Caco-2 (cell line): Measurements from ENCODE around the gene BANK1. TPM values are rescaled to one million over a fixed set of nuclear protein-coding genes. Genes with fewer than 3 reads are reported as not detected.

Source experiments
- BruUV-seq: library from RNA; stranded (reverse); fragments of 400-500 nt; replicated peaks from 2 replicates; lab custom pipeline; 2021; lab: Mats Ljungman, UMichigan
- CTCF ChIA-PET: fragments of 300-600 bp; sonication (Branson Sonifier 250); formaldehyde crosslinking; loops from one replicate; lab custom pipeline; 2022; ENCODE audit warnings: antibody characterized with exemption; lab: Charles Lee
- POLR2A ChIA-PET: fragments of 300-600 bp; sonication (Branson Sonifier 250); formaldehyde crosslinking; loops from one replicate; lab custom pipeline; 2022; ENCODE audit warnings: antibody characterized with exemption; lab: Charles Lee
- DNase-seq, 2 experiments: peaks; one replicate each; pipeline versions ENCODE4 v3.0.0 to v3.0.0-alpha.2; 2020 to 2022
- H3K27me3 ChIP-seq: replicated peaks from 2 replicates; pipeline ENCODE4 v1.6.0; 2011; ENCODE audit warnings: low read length; ENCODE audit not compliant: control insufficient read depth, insufficient read depth
- H3K36me3 ChIP-seq: 2 replicates; pipeline ENCODE4 v1.5.1; 2011; ENCODE audit warnings: low read length; ENCODE audit not compliant: control insufficient read depth, insufficient read depth
- H3K4me1 ChIP-seq: fragments of 250-450 bp; sonication (Bioruptor Pico); 2 replicates; pipeline ENCODE4 v1.5.1; 2020; ENCODE audit warnings: mild to moderate bottlenecking
- H3K4me3 ChIP-seq: 2 replicates; pipeline ENCODE4 v1.5.1; 2011; ENCODE audit warnings: low read depth, mild to moderate bottlenecking, control low read depth, low read length
- H3K9me3 ChIP-seq: fragments of 250-450 bp; sonication (Bioruptor Pico); 2 replicates; pipeline ENCODE4 v1.5.1; 2020; ENCODE audit warnings: mild to moderate bottlenecking, moderate library complexity
- H3K27ac Mint-ChIP-seq: one replicate; pipeline ENCODE4 v1.8.0; 2022; ENCODE audit warnings: mixed read lengths; ENCODE audit not compliant: unreplicated experiment
- H3K27me3 Mint-ChIP-seq: one replicate; pipeline ENCODE4 v1.8.0; 2022; ENCODE audit warnings: mixed read lengths; ENCODE audit not compliant: insufficient read depth, unreplicated experiment
- H3K36me3 Mint-ChIP-seq: one replicate; pipeline ENCODE4 v1.8.0; 2022; ENCODE audit warnings: mild to moderate bottlenecking, mixed read lengths; ENCODE audit not compliant: insufficient read depth, unreplicated experiment
- H3K4me1 Mint-ChIP-seq: one replicate; pipeline ENCODE4 v1.8.0; 2022; ENCODE audit warnings: low read depth, mixed read lengths; ENCODE audit not compliant: unreplicated experiment
- H3K4me3 Mint-ChIP-seq: one replicate; pipeline ENCODE4 v1.8.0; 2022; ENCODE audit warnings: mild to moderate bottlenecking, moderate library complexity, mixed read lengths; ENCODE audit not compliant: unreplicated experiment
- H3K9me3 Mint-ChIP-seq: one replicate; pipeline ENCODE4 v1.8.0; 2022; ENCODE audit warnings: mixed read lengths; ENCODE audit not compliant: unreplicated experiment
- intact Hi-C: fragments of 100-400 bp; cut with micrococcal nuclease; formaldehyde crosslinking; loops from one replicate; pipeline ENCODE4 v1.10.0; 2022; ENCODE audit not compliant: unreplicated experiment
- total RNA-seq: library from RNA; stranded (reverse); gene quantifications from 2 replicates; pipeline ENCODE4 v1.2.3, GENCODE V29; 2022
- TF ChIP-seq, protein P1 (sequence below), 2 experiments: fragments of 200-600 bp in 1 of 2; IDR thresholded peaks; 1 replicate in 1 of 2; 2 replicates in 1 of 2; pipeline versions ENCODE4 v1.5.1 to v1.8.0; 2011 to 2022; ENCODE audit warnings: antibody characterized with exemption in 1 of 2, control low read depth in 1 of 2, inconsistent platforms in 1 of 2, low read depth in 1 of 2, low read length in 1 of 2, mild to moderate bottlenecking in 1 of 2, moderate library complexity in 1 of 2; ENCODE audit not compliant: insufficient read depth in 1 of 2, severe bottlenecking in 1 of 2, unreplicated experiment in 1 of 2

Gene BANK1
- total RNA-seq, 1 experiment from 2014 or later = 5.7 TPM

- DNase-seq = no peak
- Histone ChIP-seq H3K27me3 (no peaks in the 10 kb centered on the region), H3K9me3 (no peaks in the 10 kb centered on the region), H3K36me3 (no peaks in the 10 kb centered on the region), H3K4me1 (no peaks in the 10 kb centered on the region), H3K4me3 (no peak overlapping the region)
- H3K9me3 Mint-ChIP-seq = no peaks in the 10 kb centered on the region
- POLR2A ChIA-PET = no interaction called here
- no TSS peak for BruUV-seq
- H3K4me1 Mint-ChIP-seq = no peaks in the 10 kb centered on the region
- no peak overlapping the region for H3K27ac Mint-ChIP-seq
- H3K36me3 Mint-ChIP-seq = no peaks in the 10 kb centered on the region
- H3K4me3 Mint-ChIP-seq = no peak overlapping the region
- intact Hi-C loops = no loop called here
- no peaks in the 10 kb centered on the region for H3K27me3 Mint-ChIP-seq
- TF ChIP-seq, protein P1, sequence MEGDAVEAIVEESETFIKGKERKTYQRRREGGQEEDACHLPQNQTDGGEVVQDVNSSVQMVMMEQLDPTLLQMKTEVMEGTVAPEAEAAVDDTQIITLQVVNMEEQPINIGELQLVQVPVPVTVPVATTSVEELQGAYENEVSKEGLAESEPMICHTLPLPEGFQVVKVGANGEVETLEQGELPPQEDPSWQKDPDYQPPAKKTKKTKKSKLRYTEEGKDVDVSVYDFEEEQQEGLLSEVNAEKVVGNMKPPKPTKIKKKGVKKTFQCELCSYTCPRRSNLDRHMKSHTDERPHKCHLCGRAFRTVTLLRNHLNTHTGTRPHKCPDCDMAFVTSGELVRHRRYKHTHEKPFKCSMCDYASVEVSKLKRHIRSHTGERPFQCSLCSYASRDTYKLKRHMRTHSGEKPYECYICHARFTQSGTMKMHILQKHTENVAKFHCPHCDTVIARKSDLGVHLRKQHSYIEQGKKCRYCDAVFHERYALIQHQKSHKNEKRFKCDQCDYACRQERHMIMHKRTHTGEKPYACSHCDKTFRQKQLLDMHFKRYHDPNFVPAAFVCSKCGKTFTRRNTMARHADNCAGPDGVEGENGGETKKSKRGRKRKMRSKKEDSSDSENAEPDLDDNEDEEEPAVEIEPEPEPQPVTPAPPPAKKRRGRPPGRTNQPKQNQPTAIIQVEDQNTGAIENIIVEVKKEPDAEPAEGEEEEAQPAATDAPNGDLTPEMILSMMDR (IDR thresholded peaks at IDR 0.05; ENCODE audit: insufficient read depth in 1 of 2, low read depth in 1 of 2, low read length in 1 of 2, severe bottlenecking in 1 of 2, unreplicated experiment in 1 of 2) = no peak
- CTCF ChIA-PET = no interaction called here
These were observed 35.4 kb downstream of the BANK1 start for GRCh38 chr4:101825953-101826352.

DNA sequence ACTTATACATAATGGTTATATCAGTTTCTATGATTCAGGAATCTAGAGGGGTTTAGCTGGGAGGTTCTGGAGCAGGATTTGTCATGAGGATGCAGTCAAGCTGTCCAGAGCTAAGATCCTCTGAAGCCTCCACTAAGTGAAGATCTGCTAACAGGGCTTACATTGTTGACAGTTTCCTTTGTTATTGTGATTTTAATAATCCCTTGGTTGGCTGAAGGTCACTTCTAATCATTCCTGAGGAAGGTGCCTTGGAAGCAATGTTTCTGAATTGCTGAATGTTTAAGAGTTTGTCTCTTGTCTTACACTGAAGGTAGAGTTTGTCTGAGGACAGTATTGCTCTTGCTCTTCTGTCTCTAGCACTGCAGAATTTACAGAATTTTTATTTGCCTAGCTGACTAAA is 41.3 kb downstream of the BANK1 start:
- Mint-ChIP-seq H3K27me3 (no peaks in the 10 kb centered on the region), H3K4me1 (peaks cover 14% of the 10 kb centered on the region)
- BruUV-seq = no TSS peak

DNA sequence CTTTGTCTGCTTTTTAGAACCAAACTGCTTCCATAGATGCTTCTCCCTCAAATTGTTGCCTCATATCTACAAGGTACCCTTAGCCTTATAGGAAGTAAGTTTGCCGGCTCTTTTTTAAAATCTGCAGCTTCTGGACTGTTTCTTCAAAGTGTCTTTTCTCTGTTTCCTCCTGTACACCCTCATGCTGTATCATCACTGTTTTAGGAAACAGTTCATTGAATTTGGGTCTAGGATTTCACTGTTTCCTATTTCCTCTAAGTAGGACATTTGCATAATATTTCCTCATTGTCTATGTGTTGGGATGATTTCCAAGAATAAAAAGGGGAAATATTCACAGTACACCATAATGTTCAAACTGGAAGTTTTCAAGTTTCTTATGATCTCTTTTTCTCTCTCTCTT is 43.0 kb downstream of the BANK1 start:
- Histone ChIP-seq H3K27me3 (no peaks in the 10 kb centered on the region), H3K9me3 (no peaks in the 10 kb centered on the region), H3K4me3 (no peak overlapping the region), H3K4me1 (0 out of 2 replicates have a peak, but pooled peaks cover 6% of the 10 kb centered on the region), H3K36me3 (no peaks in the 10 kb centered on the region)
- CTCF ChIA-PET = no interaction called here
- Mint-ChIP-seq H3K27ac (no peak overlapping the region), H3K4me3 (no peak overlapping the region), H3K36me3 (no peaks in the 10 kb centered on the region), H3K4me1 (peaks cover 14% of the 10 kb centered on the region), H3K27me3 (no peaks in the 10 kb centered on the region), H3K9me3 (no peaks in the 10 kb centered on the region)
- BruUV-seq = no TSS peak
- TF ChIP-seq, protein P1 (IDR thresholded peaks at IDR 0.05; ENCODE audit: insufficient read depth in 1 of 2, low read depth in 1 of 2, low read length in 1 of 2, severe bottlenecking in 1 of 2, unreplicated experiment in 1 of 2) = no peak
- intact Hi-C loops = no loop called here
- no peak for DNase-seq
- POLR2A ChIA-PET = no interaction called here

More for the DNA sequence above, 41.3 kb downstream of the BANK1 start:
- no peak for DNase-seq
- Mint-ChIP-seq H3K27ac (no peak overlapping the region), H3K36me3 (no peaks in the 10 kb centered on the region), H3K4me3 (no peak overlapping the region), H3K9me3 (no peaks in the 10 kb centered on the region)
- intact Hi-C loops = no loop called here
- Histone ChIP-seq H3K4me3 (no peak overlapping the region), H3K4me1 (0 out of 2 replicates have a peak, but pooled peaks cover 6% of the 10 kb centered on the region), H3K27me3 (no peaks in the 10 kb centered on the region), H3K36me3 (no peaks in the 10 kb centered on the region), H3K9me3 (no peaks in the 10 kb centered on the region)
- TF ChIP-seq, protein P1 (IDR thresholded peaks at IDR 0.05; ENCODE audit: insufficient read depth in 1 of 2, low read depth in 1 of 2, low read length in 1 of 2, severe bottlenecking in 1 of 2, unreplicated experiment in 1 of 2) = no peak
- ChIA-PET CTCF (no interaction called here), POLR2A (no interaction called here)
